ENCODE measurements around the gene TIMM21.

- TF ChIP-seq, protein P1, sequence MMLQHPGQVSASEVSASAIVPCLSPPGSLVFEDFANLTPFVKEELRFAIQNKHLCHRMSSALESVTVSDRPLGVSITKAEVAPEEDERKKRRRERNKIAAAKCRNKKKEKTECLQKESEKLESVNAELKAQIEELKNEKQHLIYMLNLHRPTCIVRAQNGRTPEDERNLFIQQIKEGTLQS (IDR thresholded peaks at IDR 0.05), result no peak
- TF ChIP-seq RXRA (IDR thresholded peaks at IDR 0.05) (no peak), CTCF (IDR thresholded peaks at IDR 0.05; ENCODE audit: low read depth, low read length, missing input control) (no peak), FOXA1 (IDR thresholded peaks at IDR 0.05) (no peak)
These were observed 55.5 kb downstream of the TIMM21 start for GRCh38 chr18:74203811-74204210.
